GM13977 (cell line): Measurements from ENCODE around the gene C4B.

ENCODE experiments used
- DNase-seq: peaks from one replicate; pipeline ENCODE4 v3.0.0; 2012; ENCODE audit warnings: low spot score
- CTCF ChIP-seq: IDR thresholded peaks from 2 replicates; pipeline ENCODE4 v1.5.1; 2012; ENCODE audit warnings: mild to moderate bottlenecking, control low read depth; ENCODE audit not compliant: insufficient read depth; ENCODE audit errors: extremely low read depth, missing control alignments
- in situ Hi-C: fragments of 300-500 bp; cut with MboI; formaldehyde crosslinking; loops from one replicate; pipeline ENCODE4 v1.12.0; 2022; ENCODE audit warnings: low sequenced_read_pairs, low pct_unique_long_range_greater_than_20kb, mixed read lengths, inconsistent platforms; ENCODE audit not compliant: unreplicated experiment

The C4B gene

GRCh38 chr6:32069460-32069859 is 54.9 kb downstream of the C4B start:
- no peak for DNase-seq
- in situ Hi-C loops, result no loop called here
- TF ChIP-seq CTCF, result no peak

- no peak for DNase-seq
- in situ Hi-C loops, result no loop called here
- no peak for TF ChIP-seq CTCF
Measured at GRCh38 chr6:32069878-32070515, 55.4 kb downstream of the C4B start.

- in situ Hi-C loops, result no loop called here
- TF ChIP-seq CTCF, result no peak
- DNase-seq, result no peak
Measured at GRCh38 chr6:32070814-32071543, 56.4 kb downstream of the C4B start.

- no peak for TF ChIP-seq CTCF
- in situ Hi-C loops, result no loop called here
- no peak for DNase-seq
Measured at GRCh38 chr6:32073101-32073500, 58.5 kb downstream of the C4B start.

GRCh38 chr6:32073613-32074012 is 59.0 kb downstream of the C4B start:
- DNase-seq, result no peak
- in situ Hi-C loops, result no loop called here
- TF ChIP-seq CTCF, result no peak

GRCh38 chr6:32074996-32075532 is 60.5 kb downstream of the C4B start:
- TF ChIP-seq CTCF, result no peak
- in situ Hi-C loops, result no loop called here

More at GRCh38 chr6:32074996-32075532, 60.5 kb downstream of the C4B start:
- no peak for DNase-seq
